ENCODE measurements around the gene EPHA1. TPM values are rescaled to one million over a fixed set of nuclear protein-coding genes. Genes with fewer than 3 reads are reported as not detected.

Gene EPHA1
- total and polyA plus RNA-seq, 10 donors: 0.80 to 4.5 (median 2.3) TPM

DNA sequence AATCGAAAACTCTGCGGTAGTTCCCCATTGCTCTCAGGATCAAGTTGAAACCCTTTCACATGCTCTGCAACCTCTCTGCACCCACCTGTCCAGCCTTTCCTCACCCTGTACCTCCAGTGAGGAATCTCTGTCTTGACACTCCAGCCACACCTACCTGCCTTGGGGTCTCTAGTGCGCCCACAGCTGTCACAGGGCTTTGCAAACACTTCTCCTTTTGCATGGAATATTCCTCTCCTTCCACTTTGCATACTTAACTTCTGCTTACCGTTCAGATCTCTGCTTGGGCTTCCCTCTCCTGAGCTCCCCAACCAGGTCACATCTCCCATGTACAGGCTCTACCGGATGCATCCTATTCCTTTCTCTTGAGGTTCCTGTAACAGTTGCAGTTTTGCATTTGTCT, 34.1 kb downstream of the EPHA1 start:
- 47 to 76% (median 61%) methylated on average over 5 of the region's 5 CpGs for WGBS, 5 donors
- peak; percentile 66 for DNase-seq
- Histone ChIP-seq H3K9me3 (no peaks in the 10 kb centered on the region), H3K27ac (peak overlapping the region; percentile 10 to 90 (median 82)), H3K4me1 (peaks cover 12 to 81% (median 64%) of the 10 kb centered on the region in 6 donors), H3K27me3 (replicated peaks in 1 of 7) (no peaks in the 10 kb centered on the region), H3K36me3 (no peaks in the 10 kb centered on the region), H3K4me3 (no peak overlapping the region)
- intact Hi-C loops (cut with DNase I; ENCODE audit: low total_unique reads): no loop called here
- no peak for TF ChIP-seq POLR2AphosphoS5 (IDR thresholded peaks at IDR 0.05)
- no peak for TF ChIP-seq POLR2A (IDR thresholded peaks at IDR 0.05)
- TF ChIP-seq, protein P1, sequence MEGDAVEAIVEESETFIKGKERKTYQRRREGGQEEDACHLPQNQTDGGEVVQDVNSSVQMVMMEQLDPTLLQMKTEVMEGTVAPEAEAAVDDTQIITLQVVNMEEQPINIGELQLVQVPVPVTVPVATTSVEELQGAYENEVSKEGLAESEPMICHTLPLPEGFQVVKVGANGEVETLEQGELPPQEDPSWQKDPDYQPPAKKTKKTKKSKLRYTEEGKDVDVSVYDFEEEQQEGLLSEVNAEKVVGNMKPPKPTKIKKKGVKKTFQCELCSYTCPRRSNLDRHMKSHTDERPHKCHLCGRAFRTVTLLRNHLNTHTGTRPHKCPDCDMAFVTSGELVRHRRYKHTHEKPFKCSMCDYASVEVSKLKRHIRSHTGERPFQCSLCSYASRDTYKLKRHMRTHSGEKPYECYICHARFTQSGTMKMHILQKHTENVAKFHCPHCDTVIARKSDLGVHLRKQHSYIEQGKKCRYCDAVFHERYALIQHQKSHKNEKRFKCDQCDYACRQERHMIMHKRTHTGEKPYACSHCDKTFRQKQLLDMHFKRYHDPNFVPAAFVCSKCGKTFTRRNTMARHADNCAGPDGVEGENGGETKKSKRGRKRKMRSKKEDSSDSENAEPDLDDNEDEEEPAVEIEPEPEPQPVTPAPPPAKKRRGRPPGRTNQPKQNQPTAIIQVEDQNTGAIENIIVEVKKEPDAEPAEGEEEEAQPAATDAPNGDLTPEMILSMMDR (IDR thresholded peaks at IDR 0.05 in 8 of 11, conservative IDR thresholded peaks at IDR 0.05 in 3 of 11): no peak

DNA sequence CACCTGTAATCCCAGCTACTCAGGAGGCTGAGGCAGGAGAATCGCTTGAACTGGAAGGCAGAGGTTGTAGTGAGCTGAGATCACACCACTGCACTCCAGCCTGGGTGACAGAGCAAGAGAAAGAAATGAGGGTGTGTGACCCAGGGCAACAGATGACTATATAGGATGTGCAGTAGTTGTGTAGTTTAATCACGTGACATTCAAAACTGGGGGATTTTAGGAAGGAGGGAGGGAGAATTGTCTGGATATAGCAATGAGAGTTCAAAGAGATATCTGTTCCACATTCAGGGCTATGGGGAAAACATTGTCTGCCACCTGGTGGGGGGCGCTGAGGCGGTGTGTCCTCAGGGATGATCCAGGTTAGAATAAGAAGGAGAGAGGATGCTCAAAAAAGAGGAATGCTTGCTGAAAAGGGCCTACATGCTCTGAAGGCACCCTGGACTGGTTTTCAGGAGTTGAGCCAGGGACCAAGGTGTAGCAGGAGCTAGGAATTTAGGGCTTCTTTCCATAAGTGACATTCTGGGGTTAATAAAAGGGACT, 35.3 kb downstream of the EPHA1 start:
- intact Hi-C loops (cut with DNase I; ENCODE audit: low total_unique reads): no loop called here
- TF ChIP-seq POLR2A (IDR thresholded peaks at IDR 0.05): no peak
- TF ChIP-seq POLR2AphosphoS5 (IDR thresholded peaks at IDR 0.05): no peak
- TF ChIP-seq, protein P1 (IDR thresholded peaks at IDR 0.05 in 8 of 11, conservative IDR thresholded peaks at IDR 0.05 in 3 of 11): no peak

DNA sequence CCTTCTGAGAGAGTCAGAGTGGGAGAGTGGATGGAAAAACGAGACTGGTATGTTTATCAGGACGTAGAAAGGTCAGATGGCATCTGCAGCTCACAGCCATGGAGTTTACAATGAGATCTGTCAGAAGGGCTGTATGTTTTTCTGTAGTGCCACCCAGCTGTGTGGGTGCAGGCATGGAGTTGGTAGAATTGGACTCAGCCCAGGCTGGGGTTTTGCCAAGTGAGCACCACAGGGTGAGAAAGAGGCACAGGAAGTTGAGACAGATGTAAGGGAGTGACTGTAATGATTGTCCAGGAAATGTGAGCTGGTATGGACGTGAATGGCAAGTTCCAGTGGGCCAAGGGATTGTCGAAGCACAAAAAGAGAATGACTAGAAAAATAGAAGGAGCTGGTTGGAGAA, 36.6 kb downstream of the EPHA1 start:
- peak; percentile 80 for DNase-seq
- TF ChIP-seq POLR2A (IDR thresholded peaks at IDR 0.05) (no peak), POLR2AphosphoS5 (IDR thresholded peaks at IDR 0.05) (peak in 1 of 3 donors; percentile 47)
- TF ChIP-seq, protein P1 (IDR thresholded peaks at IDR 0.05 in 8 of 11, conservative IDR thresholded peaks at IDR 0.05 in 3 of 11): peak in 3 of 11 experiments; percentile 12 to 37 (median 33)
- Histone ChIP-seq H3K9me3 (no peaks in the 10 kb centered on the region), H3K36me3 (no peaks in the 10 kb centered on the region), H3K4me1 (peaks cover 8 to 56% (median 44%) of the 10 kb centered on the region in 6 donors), H3K4me3 (no peak overlapping the region), H3K27me3 (replicated peaks in 1 of 7) (no peaks in the 10 kb centered on the region), H3K27ac (peak overlapping the region in 6 of 8 donors; percentile 15 to 64 (median 42))
- intact Hi-C loops (cut with DNase I; ENCODE audit: low total_unique reads): no loop called here
- 13 to 23% (median 19%) methylated on average over 4 of the region's 4 CpGs for WGBS, 5 donors

More for the DNA sequence above, 35.3 kb downstream of the EPHA1 start:
- no peaks in the 10 kb centered on the region for H3K36me3 ChIP-seq
- no peaks in the 10 kb centered on the region for H3K9me3 ChIP-seq
- DNase-seq: no peak
- H3K4me1 ChIP-seq: peaks cover 8 to 68% (median 52%) of the 10 kb centered on the region in 6 donors
- no peak overlapping the region for H3K4me3 ChIP-seq
- peak overlapping the region in 1 of 8 donors; percentile 64 for H3K27ac ChIP-seq
- H3K27me3 ChIP-seq (replicated peaks in 1 of 7): no peaks in the 10 kb centered on the region
- 89 to 93% (median 90%) methylated on average over 4 of the region's 4 CpGs for WGBS, 5 donors

DNA sequence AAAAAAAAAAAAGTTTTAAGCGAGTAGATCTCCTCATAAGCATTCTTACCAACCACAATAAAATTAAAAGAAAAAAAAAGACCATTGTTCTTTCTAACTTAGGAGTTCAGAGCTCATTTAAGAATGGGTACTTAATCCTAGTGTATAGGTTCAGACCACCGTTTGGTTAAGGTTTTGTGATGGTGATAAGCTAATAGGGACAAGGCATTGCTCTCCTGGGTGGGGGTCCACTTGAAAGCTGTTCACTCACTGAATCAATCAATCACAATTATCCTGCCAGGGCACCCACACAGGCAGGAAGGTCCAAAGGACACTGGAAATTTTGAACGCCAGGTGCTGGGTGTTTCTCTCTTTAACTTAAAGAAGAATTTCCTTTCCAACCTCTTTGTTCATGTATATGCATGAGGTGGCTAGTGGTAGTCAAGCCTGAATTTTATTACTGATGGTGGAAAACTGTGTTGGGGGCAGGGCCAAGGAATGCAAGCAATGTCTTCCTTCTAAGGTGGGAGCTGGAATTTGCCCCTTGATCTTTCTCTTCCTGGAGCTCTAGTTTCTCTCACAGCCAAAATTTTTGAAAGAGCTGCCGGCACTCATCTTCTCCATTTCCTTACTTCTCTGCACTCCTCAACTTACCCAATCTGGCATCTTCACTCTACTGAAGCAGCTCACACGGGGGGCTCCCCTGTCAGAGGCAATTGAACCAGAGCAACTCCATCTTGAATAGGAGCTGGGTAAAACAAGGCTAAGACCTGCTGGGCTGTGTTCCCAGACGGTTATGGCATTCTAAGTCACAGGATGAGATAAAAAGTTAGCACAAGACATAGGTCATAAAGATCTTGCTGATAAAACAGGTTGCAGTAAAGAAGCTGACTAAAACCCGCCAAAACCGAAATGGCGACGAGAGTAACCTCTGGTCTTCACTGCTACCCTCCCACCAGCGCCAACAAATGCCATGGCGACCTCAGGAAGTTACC, 38.7 kb downstream of the EPHA1 start:
- no peak for DNase-seq
- WGBS, 5 donors: 80 to 91% (median 86%) methylated on average over 12 of the region's 12 CpGs
- intact Hi-C loops (cut with DNase I; ENCODE audit: low total_unique reads): no loop called here

More for the DNA sequence above, 38.7 kb downstream of the EPHA1 start:
- peaks cover 5 to 35% (median 24%) of the 10 kb centered on the region in 6 donors for H3K4me1 ChIP-seq
- H3K9me3 ChIP-seq: no peaks in the 10 kb centered on the region
- no peak overlapping the region for H3K27ac ChIP-seq
- no peak overlapping the region for H3K4me3 ChIP-seq
- no peaks in the 10 kb centered on the region for H3K36me3 ChIP-seq
- no peak for TF ChIP-seq POLR2AphosphoS5 (IDR thresholded peaks at IDR 0.05)
- TF ChIP-seq, protein P1 (IDR thresholded peaks at IDR 0.05 in 8 of 11, conservative IDR thresholded peaks at IDR 0.05 in 3 of 11): no peak
- TF ChIP-seq POLR2A (IDR thresholded peaks at IDR 0.05): no peak
- peaks cover 0 to 11% (median 2%) of the 10 kb centered on the region in 7 donors for H3K27me3 ChIP-seq (replicated peaks in 1 of 7)
